Suprapubic skin (tissue), 4 donors: ENCODE data around the gene FOXN3. TPM values are rescaled to one million over a fixed set of nuclear protein-coding genes. Genes with fewer than 3 reads are reported as not detected.

Experiments used
- DNase-seq, 2 donors: peaks; one replicate each; pipeline ENCODE4 v3.0.0-alpha.2; 2019; ENCODE audit warnings: low spot score in 2 of 2
- H3K27ac ChIP-seq: fragments of 200-600 bp; sonication (generic); one replicate; pipeline ENCODE4 v1.5.1; 2019
- H3K27me3 ChIP-seq: fragments of 200-600 bp; sonication (generic); one replicate; pipeline ENCODE4 v1.5.1; 2019
- H3K36me3 ChIP-seq: fragments of 200-600 bp; sonication (generic); one replicate; pipeline ENCODE4 v1.5.1; 2019
- H3K4me1 ChIP-seq: fragments of 200-600 bp; sonication (generic); one replicate; pipeline ENCODE4 v1.5.1; 2019
- H3K4me3 ChIP-seq: fragments of 200-600 bp; sonication (generic); one replicate; pipeline ENCODE4 v1.5.1; 2019; ENCODE audit warnings: mild to moderate bottlenecking
- H3K9me3 ChIP-seq: fragments of 200-600 bp; sonication (generic); one replicate; pipeline ENCODE4 v1.5.1; 2019
- EP300 ChIP-seq: sonication (generic); formaldehyde crosslinking; IDR thresholded peaks from one replicate; pipeline ENCODE4 v1.6.1; 2017; ENCODE audit warnings: antibody characterized with exemption
- POLR2A ChIP-seq, 2 donors: fragments of 450-650 bp; IDR thresholded peaks; one replicate each; pipeline ENCODE4 v1.6.1; 2017; ENCODE audit warnings: antibody characterized with exemption in 2 of 2, mild to moderate bottlenecking in 2 of 2, moderate library complexity in 2 of 2
- POLR2AphosphoS5 ChIP-seq, 3 donors: sonication (generic); formaldehyde crosslinking; IDR thresholded peaks; one replicate each; pipeline ENCODE4 v1.6.1; 2017; ENCODE audit warnings: antibody characterized with exemption in 3 of 3
- WGBS: methylation state at CpG from one replicate; pipeline ENCODE4 v1.1.5; 2018; 5-methylcytosine and 5-hydroxymethylcytosine counted together
- total RNA-seq, 4 donors: library from RNA; depleted of rRNA; stranded (reverse); fragments of >200 nt; gene quantifications; one replicate each; pipeline ENCODE4 v1.1.0, GENCODE V29; 2016
- TF ChIP-seq, protein P1 (sequence below), 2 donors: fragments of 200-600 bp in 1 of 2; fragments of 450-650 bp in 1 of 2; sonication (generic) in 1 of 2; IDR thresholded peaks; one replicate each; pipeline ENCODE4 v1.5.1; 2016 to 2019; ENCODE audit warnings: antibody characterized with exemption in 2 of 2, mild to moderate bottlenecking in 1 of 2, moderate library complexity in 1 of 2

Gene FOXN3
- total RNA-seq, 4 donors from 2014 or later: 117 to 272 (median 172) TPM

- Histone ChIP-seq H3K27ac (no peak overlapping the region), H3K9me3 (no peaks in the 10 kb centered on the region), H3K4me1 (peaks cover 10% of the 10 kb centered on the region), H3K36me3 (no peaks in the 10 kb centered on the region), H3K4me3 (no peak overlapping the region), H3K27me3 (no peaks in the 10 kb centered on the region)
- TF ChIP-seq POLR2AphosphoS5 (IDR thresholded peaks at IDR 0.05) (no peak), EP300 (no peak), POLR2A (IDR thresholded peaks at IDR 0.05) (no peak)
- TF ChIP-seq, protein P1, sequence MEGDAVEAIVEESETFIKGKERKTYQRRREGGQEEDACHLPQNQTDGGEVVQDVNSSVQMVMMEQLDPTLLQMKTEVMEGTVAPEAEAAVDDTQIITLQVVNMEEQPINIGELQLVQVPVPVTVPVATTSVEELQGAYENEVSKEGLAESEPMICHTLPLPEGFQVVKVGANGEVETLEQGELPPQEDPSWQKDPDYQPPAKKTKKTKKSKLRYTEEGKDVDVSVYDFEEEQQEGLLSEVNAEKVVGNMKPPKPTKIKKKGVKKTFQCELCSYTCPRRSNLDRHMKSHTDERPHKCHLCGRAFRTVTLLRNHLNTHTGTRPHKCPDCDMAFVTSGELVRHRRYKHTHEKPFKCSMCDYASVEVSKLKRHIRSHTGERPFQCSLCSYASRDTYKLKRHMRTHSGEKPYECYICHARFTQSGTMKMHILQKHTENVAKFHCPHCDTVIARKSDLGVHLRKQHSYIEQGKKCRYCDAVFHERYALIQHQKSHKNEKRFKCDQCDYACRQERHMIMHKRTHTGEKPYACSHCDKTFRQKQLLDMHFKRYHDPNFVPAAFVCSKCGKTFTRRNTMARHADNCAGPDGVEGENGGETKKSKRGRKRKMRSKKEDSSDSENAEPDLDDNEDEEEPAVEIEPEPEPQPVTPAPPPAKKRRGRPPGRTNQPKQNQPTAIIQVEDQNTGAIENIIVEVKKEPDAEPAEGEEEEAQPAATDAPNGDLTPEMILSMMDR (IDR thresholded peaks at IDR 0.05): no peak
- 98% methylated on average over 4 of the region's 4 CpGs for WGBS
- DNase-seq: no peak
Observed at GRCh38 chr14:89319687-89320086, 97.3 kb downstream of the FOXN3 start.

DNA sequence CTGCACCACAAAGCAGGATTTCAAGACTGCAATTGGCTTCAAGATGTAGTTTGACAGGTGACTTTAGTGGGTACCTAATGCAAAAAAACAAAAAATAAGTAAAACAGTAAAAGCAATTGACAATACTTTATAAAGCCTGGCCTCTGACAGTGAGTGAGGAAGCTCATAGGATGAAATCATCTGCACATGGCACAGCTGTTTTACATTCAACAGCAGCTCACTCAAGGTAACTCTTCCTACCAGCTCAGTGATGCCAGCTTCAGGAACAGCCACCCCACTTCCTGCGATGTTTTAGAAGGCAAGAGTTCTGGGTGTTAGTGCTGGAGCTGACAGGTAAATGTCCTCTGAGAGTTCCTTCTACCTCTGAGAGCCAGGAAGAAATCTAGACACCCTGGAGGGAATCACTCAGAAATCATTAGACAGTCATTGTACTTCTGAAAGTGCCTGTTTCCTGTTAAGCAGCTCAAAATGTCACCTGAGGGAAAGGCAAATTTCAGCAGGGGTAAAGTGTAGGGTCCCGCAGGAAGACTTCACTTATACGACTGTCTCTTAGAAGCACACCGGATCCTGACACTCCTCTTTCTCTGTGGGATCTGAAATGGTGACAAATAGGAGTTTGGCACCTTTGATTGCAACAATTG is 99.9 kb downstream of the FOXN3 start:
- Histone ChIP-seq H3K27ac (no peak overlapping the region), H3K9me3 (no peaks in the 10 kb centered on the region), H3K36me3 (no peaks in the 10 kb centered on the region), H3K4me1 (peaks cover 5% of the 10 kb centered on the region), H3K4me3 (no peak overlapping the region), H3K27me3 (no peaks in the 10 kb centered on the region)
- DNase-seq: no peak
- TF ChIP-seq POLR2A (IDR thresholded peaks at IDR 0.05) (no peak), POLR2AphosphoS5 (IDR thresholded peaks at IDR 0.05) (no peak), EP300 (no peak)
- TF ChIP-seq, protein P1 (IDR thresholded peaks at IDR 0.05): no peak
- WGBS: 73% methylated on average over 4 of the region's 4 CpGs

- no peaks in the 10 kb centered on the region for H3K9me3 ChIP-seq
- no peaks in the 10 kb centered on the region for H3K36me3 ChIP-seq
- H3K4me1 ChIP-seq: no peaks in the 10 kb centered on the region
- no peak overlapping the region for H3K27ac ChIP-seq
- H3K4me3 ChIP-seq: no peak overlapping the region
- no peak for TF ChIP-seq EP300
- no peak for TF ChIP-seq POLR2A (IDR thresholded peaks at IDR 0.05)
- TF ChIP-seq, protein P1 (IDR thresholded peaks at IDR 0.05): no peak
- TF ChIP-seq POLR2AphosphoS5 (IDR thresholded peaks at IDR 0.05): no peak
- WGBS: 82% methylated on average over 10 of the region's 10 CpGs
- DNase-seq: peak in 1 of 2 donors; percentile 33
- no peaks in the 10 kb centered on the region for H3K27me3 ChIP-seq
Observed at GRCh38 chr14:89315493-89316470, 101.3 kb downstream of the FOXN3 start.

DNA sequence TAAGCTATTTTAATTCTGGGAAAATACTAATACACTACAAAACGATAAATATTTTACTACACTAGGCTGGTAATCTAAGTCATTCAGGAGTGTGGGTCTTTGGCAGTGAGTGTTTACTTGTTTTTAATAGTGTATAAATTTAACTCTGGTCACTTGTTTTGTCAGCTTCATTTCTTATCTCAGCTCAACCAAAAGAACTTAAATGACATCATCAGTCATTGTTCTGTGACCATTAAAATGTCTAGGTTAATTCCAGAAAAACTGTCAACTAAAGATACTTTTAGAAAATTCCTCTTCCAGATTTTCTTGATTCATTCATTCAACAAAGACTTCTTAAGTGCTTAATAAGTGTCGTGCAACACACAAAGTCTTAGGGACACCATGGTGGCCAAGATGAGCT is 102.8 kb downstream of the FOXN3 start:
- no peak overlapping the region for H3K27ac ChIP-seq
- 96% methylated on average over 2 of the region's 2 CpGs for WGBS
- H3K4me3 ChIP-seq: no peak overlapping the region
- H3K27me3 ChIP-seq: no peaks in the 10 kb centered on the region
- no peak for DNase-seq
- no peaks in the 10 kb centered on the region for H3K36me3 ChIP-seq
- TF ChIP-seq POLR2A (IDR thresholded peaks at IDR 0.05) (no peak), EP300 (no peak), POLR2AphosphoS5 (IDR thresholded peaks at IDR 0.05) (no peak)
- TF ChIP-seq, protein P1 (IDR thresholded peaks at IDR 0.05): no peak
- no peaks in the 10 kb centered on the region for H3K4me1 ChIP-seq
- H3K9me3 ChIP-seq: no peaks in the 10 kb centered on the region

- WGBS: 95% methylated on average over 5 of the region's 5 CpGs
Observed at GRCh38 chr14:89312932-89313331, 104.1 kb downstream of the FOXN3 start.

More at GRCh38 chr14:89312932-89313331, 104.1 kb downstream of the FOXN3 start:
- DNase-seq: no peak
- no peak for TF ChIP-seq POLR2AphosphoS5 (IDR thresholded peaks at IDR 0.05)
- TF ChIP-seq, protein P1 (IDR thresholded peaks at IDR 0.05): no peak
- no peak for TF ChIP-seq POLR2A (IDR thresholded peaks at IDR 0.05)
- no peak for TF ChIP-seq EP300
- H3K36me3 ChIP-seq: no peaks in the 10 kb centered on the region
- H3K4me1 ChIP-seq: no peaks in the 10 kb centered on the region
- no peak overlapping the region for H3K27ac ChIP-seq
- no peaks in the 10 kb centered on the region for H3K9me3 ChIP-seq
- H3K27me3 ChIP-seq: no peaks in the 10 kb centered on the region
- H3K4me3 ChIP-seq: no peak overlapping the region
